ENCODE data around the gene CCDC60.

The CCDC60 gene

GRCh38 chr12:119409043-119409442 is 74.5 kb downstream of the CCDC60 start:
- Histone ChIP-seq H3K27me3 (ENCODE audit: low read depth, low read length) (0 out of 2 replicates have a peak, but pooled peaks cover 5% of the 10 kb centered on the region), H3K79me2 (ENCODE audit: low read length) (no peaks in the 10 kb centered on the region), H3K4me3 (ENCODE audit: low read length) (no peak overlapping the region), H3K36me3 (replicated peaks; ENCODE audit: low read depth, low read length) (no peaks in the 10 kb centered on the region), H3K27ac (ENCODE audit: low read length) (no peak overlapping the region), H4K20me1 (ENCODE audit: insufficient read depth, low read length) (no peaks in the 10 kb centered on the region), H3K4me2 (ENCODE audit: low read length) (no peak overlapping the region), H3K9me3 (ENCODE audit: insufficient read depth, low read length) (no peaks in the 10 kb centered on the region), H2AFZ (ENCODE audit: low read depth, low read length) (no peak overlapping the region), H3K9ac (ENCODE audit: low read length) (no peak overlapping the region), H3K4me1 (ENCODE audit: low read length) (no peaks in the 10 kb centered on the region)
- TF ChIP-seq EZH2phosphoT487 (IDR thresholded peaks at IDR 0.05; ENCODE audit: low read depth) = no peak
- TF ChIP-seq, protein P1, sequence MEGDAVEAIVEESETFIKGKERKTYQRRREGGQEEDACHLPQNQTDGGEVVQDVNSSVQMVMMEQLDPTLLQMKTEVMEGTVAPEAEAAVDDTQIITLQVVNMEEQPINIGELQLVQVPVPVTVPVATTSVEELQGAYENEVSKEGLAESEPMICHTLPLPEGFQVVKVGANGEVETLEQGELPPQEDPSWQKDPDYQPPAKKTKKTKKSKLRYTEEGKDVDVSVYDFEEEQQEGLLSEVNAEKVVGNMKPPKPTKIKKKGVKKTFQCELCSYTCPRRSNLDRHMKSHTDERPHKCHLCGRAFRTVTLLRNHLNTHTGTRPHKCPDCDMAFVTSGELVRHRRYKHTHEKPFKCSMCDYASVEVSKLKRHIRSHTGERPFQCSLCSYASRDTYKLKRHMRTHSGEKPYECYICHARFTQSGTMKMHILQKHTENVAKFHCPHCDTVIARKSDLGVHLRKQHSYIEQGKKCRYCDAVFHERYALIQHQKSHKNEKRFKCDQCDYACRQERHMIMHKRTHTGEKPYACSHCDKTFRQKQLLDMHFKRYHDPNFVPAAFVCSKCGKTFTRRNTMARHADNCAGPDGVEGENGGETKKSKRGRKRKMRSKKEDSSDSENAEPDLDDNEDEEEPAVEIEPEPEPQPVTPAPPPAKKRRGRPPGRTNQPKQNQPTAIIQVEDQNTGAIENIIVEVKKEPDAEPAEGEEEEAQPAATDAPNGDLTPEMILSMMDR (IDR thresholded peaks at IDR 0.05; ENCODE audit: low read depth, low read length) = no peak

- H3K79me2 ChIP-seq (ENCODE audit: low read length) = no peaks in the 10 kb centered on the region
- no peaks in the 10 kb centered on the region for H3K4me1 ChIP-seq (ENCODE audit: low read length)
- no peaks in the 10 kb centered on the region for H4K20me1 ChIP-seq (ENCODE audit: insufficient read depth, low read length)
- H3K4me2 ChIP-seq (ENCODE audit: low read length) = no peak overlapping the region
- no peaks in the 10 kb centered on the region for H3K9me3 ChIP-seq (ENCODE audit: insufficient read depth, low read length)
- H3K9ac ChIP-seq (ENCODE audit: low read length) = no peak overlapping the region
- H2AFZ ChIP-seq (ENCODE audit: low read depth, low read length) = no peak overlapping the region
- no peak overlapping the region for H3K4me3 ChIP-seq (ENCODE audit: low read length)
- no peaks in the 10 kb centered on the region for H3K36me3 ChIP-seq (replicated peaks; ENCODE audit: low read depth, low read length)
- no peak for TF ChIP-seq EZH2phosphoT487 (IDR thresholded peaks at IDR 0.05; ENCODE audit: low read depth)
- TF ChIP-seq, protein P1 (IDR thresholded peaks at IDR 0.05; ENCODE audit: low read depth, low read length) = no peak
- 0 out of 2 replicates have a peak, but pooled peaks cover 5% of the 10 kb centered on the region for H3K27me3 ChIP-seq (ENCODE audit: low read depth, low read length)
- no peak overlapping the region for H3K27ac ChIP-seq (ENCODE audit: low read length)
These were observed 75.9 kb downstream of the CCDC60 start for GRCh38 chr12:119410396-119410795.

- Histone ChIP-seq H3K4me3 (ENCODE audit: low read length) (no peak overlapping the region), H3K9me3 (ENCODE audit: insufficient read depth, low read length) (no peaks in the 10 kb centered on the region), H3K9ac (ENCODE audit: low read length) (no peak overlapping the region), H4K20me1 (ENCODE audit: insufficient read depth, low read length) (no peaks in the 10 kb centered on the region), H2AFZ (ENCODE audit: low read depth, low read length) (no peak overlapping the region), H3K27ac (ENCODE audit: low read length) (no peak overlapping the region), H3K4me1 (ENCODE audit: low read length) (no peaks in the 10 kb centered on the region), H3K36me3 (replicated peaks; ENCODE audit: low read depth, low read length) (no peaks in the 10 kb centered on the region), H3K79me2 (ENCODE audit: low read length) (no peaks in the 10 kb centered on the region), H3K27me3 (ENCODE audit: low read depth, low read length) (0 out of 2 replicates have a peak, but pooled peaks cover 5% of the 10 kb centered on the region), H3K4me2 (ENCODE audit: low read length) (no peak overlapping the region)
- TF ChIP-seq, protein P1 (IDR thresholded peaks at IDR 0.05; ENCODE audit: low read depth, low read length) = no peak
- no peak for TF ChIP-seq EZH2phosphoT487 (IDR thresholded peaks at IDR 0.05; ENCODE audit: low read depth)
These were observed 77.8 kb downstream of the CCDC60 start for GRCh38 chr12:119412306-119412705.

DNA sequence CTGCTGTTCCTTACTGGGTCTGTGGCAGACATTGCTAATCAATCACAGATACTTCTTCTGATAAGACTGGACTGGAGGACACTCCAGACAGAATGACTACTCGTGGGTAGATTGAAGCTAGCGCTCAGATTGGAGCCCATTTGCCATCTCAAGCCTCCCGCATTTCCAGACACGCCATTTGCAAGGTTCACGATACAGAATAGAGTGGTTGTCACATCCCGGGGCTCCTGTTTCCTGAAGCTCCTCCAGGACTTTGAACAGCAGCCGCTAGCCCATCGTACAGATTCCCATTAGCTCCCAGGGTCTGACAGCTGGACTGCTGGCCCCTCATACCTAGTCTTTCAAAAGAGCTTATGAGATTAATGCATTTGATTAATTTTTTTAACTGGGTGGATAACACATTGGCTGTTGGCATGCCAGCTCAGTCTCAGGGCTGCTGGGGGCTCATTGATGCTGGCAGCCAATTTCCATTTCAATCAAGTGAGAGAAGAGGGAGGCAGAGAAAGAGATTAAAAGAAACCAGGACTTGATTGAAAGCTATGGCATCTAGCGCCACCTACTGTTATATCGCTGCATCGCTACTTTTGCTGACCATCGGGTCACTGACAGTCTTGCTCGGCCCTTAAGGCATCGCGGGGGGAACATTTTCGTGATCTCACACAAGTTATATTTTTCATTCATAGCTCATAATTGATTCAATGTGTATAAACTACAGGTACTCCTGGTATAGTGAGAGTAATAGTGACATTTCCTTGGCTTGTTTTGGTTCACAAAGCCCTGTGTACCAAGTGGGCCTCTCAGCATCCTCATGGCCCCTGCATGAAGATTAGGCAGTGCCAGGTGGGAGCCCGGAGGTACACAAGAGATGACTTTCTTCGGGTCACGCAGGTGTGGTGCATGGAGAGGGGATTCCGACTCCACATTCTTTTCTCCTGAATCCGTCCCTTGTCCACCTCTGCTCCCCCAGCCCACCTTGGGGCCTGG is 78.6 kb downstream of the CCDC60 start:
- Histone ChIP-seq H4K20me1 (ENCODE audit: insufficient read depth, low read length) (no peaks in the 10 kb centered on the region), H3K4me1 (ENCODE audit: low read length) (no peaks in the 10 kb centered on the region), H3K9me3 (ENCODE audit: insufficient read depth, low read length) (no peaks in the 10 kb centered on the region), H3K36me3 (replicated peaks; ENCODE audit: low read depth, low read length) (no peaks in the 10 kb centered on the region), H2AFZ (ENCODE audit: low read depth, low read length) (no peak overlapping the region), H3K27ac (ENCODE audit: low read length) (no peak overlapping the region), H3K4me2 (ENCODE audit: low read length) (no peak overlapping the region), H3K79me2 (ENCODE audit: low read length) (no peaks in the 10 kb centered on the region), H3K9ac (ENCODE audit: low read length) (no peak overlapping the region), H3K4me3 (ENCODE audit: low read length) (no peak overlapping the region), H3K27me3 (ENCODE audit: low read depth, low read length) (0 out of 2 replicates have a peak, but pooled peaks cover 5% of the 10 kb centered on the region)
- no peak for TF ChIP-seq EZH2phosphoT487 (IDR thresholded peaks at IDR 0.05; ENCODE audit: low read depth)
- TF ChIP-seq, protein P1 (IDR thresholded peaks at IDR 0.05; ENCODE audit: low read depth, low read length) = peak; percentile 81
